LNCaP clone FGC (cell line): ENCODE measurements around the gene H6PD.

Experiments
- DNase-seq: peaks from one replicate; pipeline ENCODE4 v3.0.0-alpha.2; 2011; ENCODE audit warnings: low read depth
- H3K4me3 ChIP-seq: 2 replicates; pipeline ENCODE4 v1.5.1; 2011; ENCODE audit warnings: mild to moderate bottlenecking, low read depth, low read length, control low read depth
- TF ChIP-seq, protein P1 (sequence below): IDR thresholded peaks from 2 replicates; pipeline ENCODE4 v1.5.1; 2012; ENCODE audit warnings: mild to moderate bottlenecking; ENCODE audit not compliant: control insufficient read depth, insufficient read depth; ENCODE audit errors: extremely low read depth

The H6PD gene

DNA sequence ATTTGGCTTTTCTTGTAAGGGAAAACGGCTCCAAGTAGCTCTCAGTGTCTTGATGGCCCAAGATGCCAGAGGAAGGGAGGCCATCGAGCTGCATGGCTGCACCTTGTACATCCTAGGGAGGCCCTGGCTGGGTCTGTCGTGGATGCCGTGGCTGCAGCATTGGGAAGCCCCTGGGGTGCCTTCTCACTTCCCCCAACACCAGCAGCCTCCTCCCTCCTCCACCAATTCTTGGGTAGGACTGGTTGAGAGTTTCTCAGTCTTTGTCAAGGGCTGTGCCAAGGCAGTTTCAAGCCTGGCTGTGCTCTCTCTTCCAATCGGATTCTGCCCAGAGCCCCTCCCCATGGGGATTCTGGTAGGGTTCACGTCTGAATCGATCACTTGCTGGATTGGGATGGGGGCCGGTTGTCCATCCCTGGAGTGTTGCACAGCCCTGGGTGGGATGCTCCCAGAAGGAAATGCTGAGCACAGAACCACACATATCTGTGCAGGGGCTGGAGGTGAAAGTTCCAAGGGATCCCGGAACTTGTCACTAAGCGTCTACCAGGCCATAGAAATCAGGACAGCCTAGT, 44.1 kb downstream of the H6PD start:
- H3K4me3 ChIP-seq = no peak overlapping the region
- DNase-seq = no peak
- TF ChIP-seq, protein P1, sequence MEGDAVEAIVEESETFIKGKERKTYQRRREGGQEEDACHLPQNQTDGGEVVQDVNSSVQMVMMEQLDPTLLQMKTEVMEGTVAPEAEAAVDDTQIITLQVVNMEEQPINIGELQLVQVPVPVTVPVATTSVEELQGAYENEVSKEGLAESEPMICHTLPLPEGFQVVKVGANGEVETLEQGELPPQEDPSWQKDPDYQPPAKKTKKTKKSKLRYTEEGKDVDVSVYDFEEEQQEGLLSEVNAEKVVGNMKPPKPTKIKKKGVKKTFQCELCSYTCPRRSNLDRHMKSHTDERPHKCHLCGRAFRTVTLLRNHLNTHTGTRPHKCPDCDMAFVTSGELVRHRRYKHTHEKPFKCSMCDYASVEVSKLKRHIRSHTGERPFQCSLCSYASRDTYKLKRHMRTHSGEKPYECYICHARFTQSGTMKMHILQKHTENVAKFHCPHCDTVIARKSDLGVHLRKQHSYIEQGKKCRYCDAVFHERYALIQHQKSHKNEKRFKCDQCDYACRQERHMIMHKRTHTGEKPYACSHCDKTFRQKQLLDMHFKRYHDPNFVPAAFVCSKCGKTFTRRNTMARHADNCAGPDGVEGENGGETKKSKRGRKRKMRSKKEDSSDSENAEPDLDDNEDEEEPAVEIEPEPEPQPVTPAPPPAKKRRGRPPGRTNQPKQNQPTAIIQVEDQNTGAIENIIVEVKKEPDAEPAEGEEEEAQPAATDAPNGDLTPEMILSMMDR = no peak

DNA sequence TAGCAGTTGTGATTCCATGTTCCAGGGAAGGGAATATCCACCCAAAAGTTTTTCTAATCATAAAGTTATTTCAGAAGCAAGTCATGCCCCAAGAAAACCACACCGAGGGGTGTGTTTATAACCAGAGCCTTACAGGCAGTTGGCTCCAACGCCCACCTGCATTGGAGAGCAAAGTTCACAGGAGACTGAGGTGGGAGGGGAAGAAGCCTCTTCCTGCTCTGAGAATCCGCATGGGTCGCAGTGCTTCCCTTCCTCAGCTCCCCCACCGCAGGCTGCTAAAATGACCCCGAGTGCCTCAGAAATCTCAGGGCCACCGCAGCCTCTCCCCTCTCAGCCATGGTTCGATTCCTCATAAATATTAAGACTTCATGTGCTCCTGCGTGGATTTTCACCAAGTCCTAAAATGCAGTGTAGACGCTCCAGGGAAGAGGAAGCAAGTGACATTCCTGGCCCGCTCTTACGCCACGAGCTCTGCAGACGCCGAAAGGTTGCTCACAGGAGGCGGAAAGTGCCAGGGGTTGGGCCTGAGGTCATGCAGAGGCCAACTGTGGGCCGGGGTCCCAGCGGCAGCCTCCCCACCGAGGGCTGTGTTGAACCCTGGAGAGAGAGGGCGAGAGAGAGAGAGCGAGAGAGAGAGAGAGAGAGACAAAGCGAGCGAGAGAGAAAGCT, 44.7 kb downstream of the H6PD start:
- DNase-seq = no peak
- TF ChIP-seq, protein P1 = no peak
- no peak overlapping the region for H3K4me3 ChIP-seq

DNA sequence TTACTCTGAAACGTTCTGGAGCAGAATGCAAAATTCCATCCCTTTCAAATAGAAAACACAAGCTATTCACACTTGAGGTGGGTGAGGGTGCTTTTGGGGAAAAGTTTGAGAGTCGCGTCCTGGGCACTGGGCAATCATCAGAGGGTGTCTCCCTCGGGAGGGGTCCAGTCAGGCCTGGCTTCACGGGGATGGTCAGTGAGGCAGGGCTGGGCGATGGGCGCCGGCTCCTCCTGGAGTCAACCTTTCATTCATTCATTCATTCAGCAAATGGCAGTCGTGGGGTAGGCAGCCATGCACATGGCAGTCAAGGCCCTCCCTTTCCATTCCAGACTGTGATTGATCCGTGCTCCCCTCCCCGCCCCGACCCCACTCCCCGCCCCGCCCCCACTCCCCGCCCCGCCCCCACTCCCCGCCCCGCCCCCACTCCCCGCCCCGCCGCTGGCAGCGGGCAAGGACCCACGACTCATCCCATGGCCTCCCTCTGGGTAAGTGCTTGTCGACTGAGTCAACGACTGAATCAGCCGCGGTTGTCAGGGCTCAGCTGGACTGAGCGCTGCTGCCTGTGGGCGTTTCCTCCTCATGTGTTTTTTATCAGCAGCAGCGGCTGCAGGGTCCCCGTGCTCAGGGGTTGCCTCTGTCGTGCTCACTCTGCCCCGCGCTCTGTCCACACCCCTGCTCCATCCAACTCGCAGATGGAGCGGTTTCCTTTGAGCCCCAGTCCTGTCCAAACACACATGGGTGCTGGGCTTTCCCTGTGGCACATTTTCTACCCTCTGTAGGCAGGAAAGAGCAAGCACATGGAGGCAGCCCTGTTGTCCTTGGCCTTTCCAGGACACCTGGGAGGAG, 45.7 kb downstream of the H6PD start:
- no peak overlapping the region for H3K4me3 ChIP-seq
- DNase-seq = no peak
- TF ChIP-seq, protein P1 = no peak

DNA sequence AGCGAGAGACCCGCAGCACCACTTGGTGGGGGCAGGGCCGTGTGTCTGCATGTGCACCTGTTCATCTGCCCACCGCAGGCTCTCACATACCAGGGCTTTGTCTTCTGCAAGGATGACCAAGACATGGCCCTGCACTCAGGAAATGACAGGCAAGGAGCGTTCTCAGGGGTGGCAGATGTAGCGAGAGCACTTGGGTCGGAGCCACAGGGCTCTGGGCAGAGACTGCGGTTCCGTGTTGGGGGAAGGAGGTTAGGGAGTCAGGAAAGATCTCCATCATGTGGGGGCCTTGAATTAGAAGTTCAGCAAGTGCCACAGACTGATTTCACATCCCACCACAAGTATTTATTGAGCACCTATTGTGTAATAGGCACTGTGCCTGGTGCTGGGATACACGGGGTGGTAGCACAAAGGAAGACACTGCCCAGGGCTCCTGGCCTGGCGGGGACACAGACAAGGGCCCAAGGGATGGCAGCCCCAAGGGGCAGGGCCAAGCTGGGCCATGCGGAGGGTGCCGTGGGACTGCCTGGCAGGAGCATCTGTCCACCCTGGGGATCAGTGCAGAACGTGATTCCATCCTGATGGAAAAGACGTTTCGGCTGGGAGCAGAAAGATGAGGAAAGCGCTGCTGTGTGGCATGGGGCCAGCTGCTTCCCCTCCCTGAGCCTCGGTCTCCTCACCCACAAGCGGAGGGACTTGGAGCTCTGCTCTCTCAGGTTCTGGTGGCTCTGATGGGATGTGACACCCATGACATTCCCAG, 46.7 kb downstream of the H6PD start:
- H3K4me3 ChIP-seq = no peak overlapping the region
- TF ChIP-seq, protein P1 = no peak
- DNase-seq = no peak

DNA sequence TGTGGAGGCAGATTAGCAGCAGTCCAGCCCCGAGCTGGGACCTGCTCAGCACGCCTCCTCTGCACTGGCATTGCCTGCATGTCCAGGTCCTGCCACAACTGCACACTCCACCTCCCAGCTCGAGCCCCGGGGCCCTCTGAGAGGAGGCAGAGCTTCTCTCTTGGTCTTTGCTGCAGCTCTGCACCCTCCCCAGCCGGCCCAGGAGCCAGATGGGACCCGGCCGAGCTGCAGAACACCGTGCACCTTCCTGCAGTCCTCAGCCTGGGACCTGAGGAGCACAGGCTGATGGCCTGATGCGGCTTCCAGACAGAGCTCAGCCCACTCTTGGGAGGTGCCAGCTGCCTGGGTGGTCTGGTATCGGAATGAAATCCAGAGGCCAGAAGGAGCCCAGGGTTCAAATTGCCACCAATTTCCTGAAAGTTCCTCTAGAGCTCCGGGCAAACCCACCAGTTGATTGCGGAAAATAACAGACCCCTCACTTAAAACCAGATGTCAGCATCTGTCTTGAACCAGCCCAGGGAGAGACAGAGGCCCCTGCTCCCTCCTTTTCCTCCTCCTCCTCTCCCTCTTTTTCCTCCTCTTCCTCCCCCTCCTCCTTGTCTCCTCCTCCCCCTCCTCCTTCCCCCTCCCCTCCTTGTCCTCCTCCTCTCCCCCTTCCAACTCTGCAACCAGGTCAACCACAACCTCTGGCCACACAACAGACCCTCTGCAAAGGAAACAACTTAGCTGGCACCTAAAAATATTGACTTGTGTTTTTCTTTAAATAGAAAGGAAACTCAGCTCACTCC, 47.5 kb downstream of the H6PD start:
- DNase-seq = no peak
- TF ChIP-seq, protein P1 = no peak

DNA sequence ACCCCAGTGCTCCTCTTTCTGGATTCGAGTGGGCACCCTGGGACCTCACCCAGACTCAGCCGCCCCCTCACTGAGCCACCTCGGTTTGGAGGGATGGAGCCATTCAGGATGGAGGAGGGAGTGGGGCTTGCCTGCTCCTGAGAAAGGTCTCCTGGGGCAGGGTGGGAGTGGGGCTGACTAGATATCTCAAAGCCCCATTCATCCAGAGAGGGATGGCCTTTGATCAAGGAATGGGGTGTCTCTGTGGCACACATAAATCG, 48.1 kb downstream of the H6PD start:
- no peak for DNase-seq
- TF ChIP-seq, protein P1 = no peak
- no peak overlapping the region for H3K4me3 ChIP-seq

More for the DNA sequence above, 47.5 kb downstream of the H6PD start:
- no peak overlapping the region for H3K4me3 ChIP-seq
